ENCODE data around the gene PSTPIP1. TPM values are rescaled to one million over a fixed set of nuclear protein-coding genes. Genes with fewer than 3 reads are reported as not detected.
A peak's percentile ranks its signal among the peaks of the same experiment; 100 is the strongest.

PSTPIP1 gene
- total RNA-seq, 3 donors from 2014 or later, result 2.6 to 11.0 (median 3.9) TPM

DNA sequence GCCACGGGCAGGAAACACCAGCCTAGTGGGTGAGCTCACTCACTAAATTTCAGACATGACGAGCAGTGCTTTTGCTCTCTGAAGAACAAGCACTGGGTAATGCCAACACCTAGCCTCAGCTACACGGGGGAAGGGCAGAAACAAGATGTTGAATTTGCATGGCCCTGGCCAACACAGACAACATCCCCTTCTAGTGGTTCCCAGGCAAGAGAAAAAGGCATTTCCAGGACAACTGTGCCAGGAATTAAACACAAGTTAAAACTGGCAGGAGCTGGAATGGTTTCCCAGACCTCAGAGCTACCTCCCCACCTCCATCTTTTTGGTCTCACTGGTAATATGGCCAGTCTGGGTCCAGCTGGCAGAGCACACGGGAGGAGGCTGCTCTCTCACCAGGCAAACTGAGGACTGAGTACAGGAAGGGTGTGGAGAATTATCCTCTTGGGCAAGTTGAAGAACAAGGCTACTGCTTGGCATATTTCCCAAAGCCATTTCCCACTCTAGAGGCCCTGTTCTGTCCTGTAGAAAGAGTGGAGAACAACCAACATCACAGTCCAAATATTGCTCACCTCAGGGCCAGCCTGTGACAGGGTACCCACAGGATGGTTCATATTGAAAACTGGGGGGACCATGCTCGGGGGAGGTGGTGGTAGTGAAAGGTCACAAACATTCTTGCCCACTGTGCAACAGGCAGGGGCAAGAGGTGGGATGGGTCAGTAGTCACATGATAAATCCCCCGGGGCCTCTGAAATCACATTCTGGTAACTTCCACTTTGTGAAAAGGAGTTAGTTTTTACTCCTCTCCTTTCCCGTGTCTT is 49.5 kb downstream of the PSTPIP1 start:
- peak overlapping the region in 1 of 2 donors; percentile 2 for H3K27ac ChIP-seq
- intact Hi-C loops (cut with DNase I; ENCODE audit: low total_unique reads), result no loop called here

DNA sequence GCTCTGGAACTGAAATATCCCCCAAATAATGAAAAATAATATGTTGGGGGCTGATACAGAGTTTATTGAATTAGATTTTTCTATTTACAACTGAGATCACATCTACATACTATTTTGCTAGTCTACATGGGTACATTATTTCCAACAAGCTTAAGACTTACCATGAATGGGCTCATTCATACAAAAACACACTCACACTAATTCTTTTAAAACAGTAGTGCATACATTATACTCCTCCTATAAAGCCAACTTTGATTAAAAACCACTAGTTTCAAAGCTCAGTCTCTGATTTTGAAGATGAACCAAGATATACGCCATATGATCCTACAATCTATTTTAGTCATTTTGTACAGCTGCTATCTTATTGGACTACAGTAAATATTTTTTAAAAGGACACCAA is 51.1 kb downstream of the PSTPIP1 start:
- TF ChIP-seq POLR2AphosphoS5 (IDR thresholded peaks at IDR 0.05) (no peak), POLR2A (IDR thresholded peaks at IDR 0.05) (no peak)
- TF ChIP-seq, protein P1, sequence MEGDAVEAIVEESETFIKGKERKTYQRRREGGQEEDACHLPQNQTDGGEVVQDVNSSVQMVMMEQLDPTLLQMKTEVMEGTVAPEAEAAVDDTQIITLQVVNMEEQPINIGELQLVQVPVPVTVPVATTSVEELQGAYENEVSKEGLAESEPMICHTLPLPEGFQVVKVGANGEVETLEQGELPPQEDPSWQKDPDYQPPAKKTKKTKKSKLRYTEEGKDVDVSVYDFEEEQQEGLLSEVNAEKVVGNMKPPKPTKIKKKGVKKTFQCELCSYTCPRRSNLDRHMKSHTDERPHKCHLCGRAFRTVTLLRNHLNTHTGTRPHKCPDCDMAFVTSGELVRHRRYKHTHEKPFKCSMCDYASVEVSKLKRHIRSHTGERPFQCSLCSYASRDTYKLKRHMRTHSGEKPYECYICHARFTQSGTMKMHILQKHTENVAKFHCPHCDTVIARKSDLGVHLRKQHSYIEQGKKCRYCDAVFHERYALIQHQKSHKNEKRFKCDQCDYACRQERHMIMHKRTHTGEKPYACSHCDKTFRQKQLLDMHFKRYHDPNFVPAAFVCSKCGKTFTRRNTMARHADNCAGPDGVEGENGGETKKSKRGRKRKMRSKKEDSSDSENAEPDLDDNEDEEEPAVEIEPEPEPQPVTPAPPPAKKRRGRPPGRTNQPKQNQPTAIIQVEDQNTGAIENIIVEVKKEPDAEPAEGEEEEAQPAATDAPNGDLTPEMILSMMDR (IDR thresholded peaks at IDR 0.05), result no peak
- Histone ChIP-seq H3K4me3 (no peak overlapping the region), H3K27ac (no peak overlapping the region), H3K9me3 (no peaks in the 10 kb centered on the region), H3K36me3 (no peaks in the 10 kb centered on the region), H3K27me3 (no peaks in the 10 kb centered on the region), H3K4me1 (no peaks in the 10 kb centered on the region)
- intact Hi-C loops (cut with DNase I; ENCODE audit: low total_unique reads), result no loop called here
- DNase-seq (ENCODE audit: low spot score in 2 of 2), result no peak

More for the DNA sequence above, 49.5 kb downstream of the PSTPIP1 start:
- no peak for TF ChIP-seq POLR2A (IDR thresholded peaks at IDR 0.05)
- TF ChIP-seq, protein P1 (IDR thresholded peaks at IDR 0.05), result no peak
- TF ChIP-seq POLR2AphosphoS5 (IDR thresholded peaks at IDR 0.05), result no peak
- Histone ChIP-seq H3K4me3 (no peak overlapping the region), H3K4me1 (no peaks in the 10 kb centered on the region), H3K36me3 (no peaks in the 10 kb centered on the region), H3K27me3 (no peaks in the 10 kb centered on the region), H3K9me3 (no peaks in the 10 kb centered on the region)
- DNase-seq (ENCODE audit: low spot score in 2 of 2), result no peak

DNA sequence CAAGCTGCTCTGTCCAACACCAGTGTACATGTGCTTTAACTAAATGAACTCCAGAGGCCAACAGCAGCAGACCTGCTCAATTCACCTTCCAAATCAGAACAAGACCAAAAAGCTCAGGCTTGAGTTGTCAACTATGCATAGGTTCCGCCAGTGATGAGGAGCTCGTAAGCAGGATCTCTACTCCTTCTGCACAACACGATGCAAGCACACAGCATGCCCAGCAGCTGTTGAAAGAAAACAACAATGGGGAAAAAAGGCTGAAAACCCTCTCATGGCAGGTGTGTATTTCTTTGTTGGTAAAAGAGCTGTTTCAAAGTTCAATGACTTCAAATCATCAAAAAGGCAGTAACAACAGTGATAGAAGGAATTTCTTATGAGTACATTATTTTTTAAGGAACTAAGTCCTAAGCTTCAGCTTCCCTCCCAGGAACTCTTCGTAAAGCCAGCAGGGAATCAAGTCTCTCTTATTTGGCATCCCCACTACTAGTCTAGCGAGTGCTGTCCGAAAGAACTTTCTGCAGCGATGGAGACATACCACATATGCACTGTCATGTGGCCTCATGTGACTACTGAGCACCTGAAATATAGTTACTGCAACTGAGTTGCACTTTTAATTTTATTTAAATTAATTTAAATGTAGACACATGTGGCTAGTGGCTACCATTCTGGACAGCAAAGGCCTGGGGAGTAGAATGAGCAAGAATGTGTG is 51.9 kb downstream of the PSTPIP1 start:
- intact Hi-C loops (cut with DNase I; ENCODE audit: low total_unique reads), result no loop called here
- Histone ChIP-seq H3K36me3 (no peaks in the 10 kb centered on the region), H3K27ac (no peak overlapping the region), H3K4me1 (no peaks in the 10 kb centered on the region), H3K27me3 (no peaks in the 10 kb centered on the region), H3K9me3 (no peaks in the 10 kb centered on the region), H3K4me3 (no peak overlapping the region)
- TF ChIP-seq, protein P1 (IDR thresholded peaks at IDR 0.05), result no peak
- no peak for TF ChIP-seq POLR2A (IDR thresholded peaks at IDR 0.05)
- TF ChIP-seq POLR2AphosphoS5 (IDR thresholded peaks at IDR 0.05), result no peak
- DNase-seq (ENCODE audit: low spot score in 2 of 2), result no peak

DNA sequence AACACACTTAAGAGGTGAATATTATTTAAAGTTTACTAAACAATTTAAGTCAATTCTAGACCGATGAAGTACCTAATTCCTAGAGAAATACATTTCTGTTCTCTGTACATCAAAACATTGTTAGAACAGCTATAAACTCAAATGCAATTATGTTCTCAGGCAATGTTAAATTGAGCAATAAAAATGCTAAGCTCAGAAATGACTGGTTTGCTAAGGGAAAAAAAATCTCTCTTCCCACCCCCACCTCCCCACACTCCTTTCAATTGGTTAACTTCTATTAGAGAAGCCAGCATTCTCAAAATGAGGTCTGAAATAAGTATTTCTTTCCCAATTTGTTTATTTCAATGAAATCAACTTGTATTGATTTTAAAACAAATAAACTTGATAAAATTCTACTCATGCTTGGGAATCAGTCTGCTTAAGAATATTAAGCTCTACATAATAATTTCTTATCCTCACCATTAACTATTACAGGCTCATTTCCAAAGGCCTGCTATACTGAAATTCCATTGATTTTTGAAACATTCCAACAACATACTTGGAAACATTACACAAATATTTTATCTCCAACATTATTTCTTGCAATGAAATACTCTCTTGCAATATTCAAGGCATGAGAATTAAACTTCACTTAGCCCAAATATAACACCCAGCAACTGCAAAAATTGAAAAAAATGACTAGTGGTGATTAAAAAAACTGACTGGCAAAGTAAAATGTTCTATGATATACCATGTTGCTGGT is 53.4 kb downstream of the PSTPIP1 start:
- H3K27ac ChIP-seq, result no peak overlapping the region
- H3K4me3 ChIP-seq, result no peak overlapping the region
- H3K27me3 ChIP-seq, result no peaks in the 10 kb centered on the region
- DNase-seq (ENCODE audit: low spot score in 2 of 2), result no peak
- H3K9me3 ChIP-seq, result no peaks in the 10 kb centered on the region
- H3K36me3 ChIP-seq, result no peaks in the 10 kb centered on the region
- intact Hi-C loops (cut with DNase I; ENCODE audit: low total_unique reads), result no loop called here
- no peaks in the 10 kb centered on the region for H3K4me1 ChIP-seq
- TF ChIP-seq POLR2AphosphoS5 (IDR thresholded peaks at IDR 0.05), result no peak
- TF ChIP-seq, protein P1 (IDR thresholded peaks at IDR 0.05), result no peak
- TF ChIP-seq POLR2A (IDR thresholded peaks at IDR 0.05), result no peak

Measured in breast epithelium (tissue), 4 donors.